GDM1 (cell line): ENCODE results near the gene TIMP3.
A peak's percentile ranks its signal among the peaks of the same experiment; 100 is the strongest.

ENCODE experiments used
- DNase-seq: peaks from one replicate; lab custom pipeline; 2025; lab: John Stamatoyannopoulos, UW

TIMP3 gene

GRCh38 chr22:32882774-32883530 lies 81.4 kb downstream of the TIMP3 start:
- peak; percentile 50 for DNase-seq

GRCh38 chr22:32887324-32887980 lies 85.9 kb downstream of the TIMP3 start:
- no peak for DNase-seq

GRCh38 chr22:32888976-32889375 lies 87.5 kb downstream of the TIMP3 start:
- no peak for DNase-seq

- DNase-seq = no peak
These were observed 95.4 kb downstream of the TIMP3 start for GRCh38 chr22:32896891-32897290.

DNA sequence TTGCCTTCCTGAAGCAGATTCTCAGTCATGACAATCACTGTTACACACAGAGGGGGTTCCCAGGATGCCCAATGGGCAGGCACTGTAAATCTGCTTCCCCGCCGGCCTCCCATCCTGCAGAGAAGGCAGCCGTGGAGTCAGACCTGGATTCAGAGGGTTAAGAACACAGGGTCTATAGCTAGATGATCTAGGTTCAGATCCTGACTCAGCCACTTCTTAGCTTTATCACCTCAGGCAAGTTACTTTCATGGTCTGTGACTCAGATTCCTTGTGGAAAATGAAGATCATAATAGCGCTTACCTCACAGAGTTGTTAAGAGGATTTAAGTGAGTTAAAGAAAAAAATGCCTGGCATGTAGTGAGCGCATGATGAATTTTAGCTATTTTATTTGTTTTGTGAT lies 95.9 kb downstream of the TIMP3 start:
- DNase-seq = no peak

- no peak for DNase-seq
These were observed 99.6 kb downstream of the TIMP3 start for GRCh38 chr22:32900886-32901635.

GRCh38 chr22:32901925-32902324 lies 100.4 kb downstream of the TIMP3 start:
- no peak for DNase-seq

- no peak for DNase-seq
These were observed 102.0 kb downstream of the TIMP3 start for GRCh38 chr22:32903507-32903906.

DNA sequence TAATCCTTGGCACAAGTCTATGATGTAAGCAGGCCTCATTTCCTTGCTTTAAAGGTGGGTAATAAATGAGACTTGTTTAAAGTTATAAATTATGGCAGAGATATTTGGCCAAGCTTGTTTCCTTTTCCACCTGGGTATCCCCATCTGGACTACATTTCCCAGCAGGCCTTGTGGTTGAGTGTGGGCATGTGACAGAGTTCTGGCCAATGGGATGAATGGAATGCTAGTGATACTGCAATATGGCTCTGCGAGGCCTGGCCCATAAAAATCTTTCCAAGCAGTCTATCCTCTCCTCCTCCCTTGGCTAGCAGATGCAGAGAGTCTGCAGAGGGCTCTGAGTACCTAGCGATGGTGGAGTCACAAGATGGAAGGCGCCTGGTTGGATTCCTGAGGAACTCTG lies 102.5 kb downstream of the TIMP3 start:
- DNase-seq = no peak

DNA sequence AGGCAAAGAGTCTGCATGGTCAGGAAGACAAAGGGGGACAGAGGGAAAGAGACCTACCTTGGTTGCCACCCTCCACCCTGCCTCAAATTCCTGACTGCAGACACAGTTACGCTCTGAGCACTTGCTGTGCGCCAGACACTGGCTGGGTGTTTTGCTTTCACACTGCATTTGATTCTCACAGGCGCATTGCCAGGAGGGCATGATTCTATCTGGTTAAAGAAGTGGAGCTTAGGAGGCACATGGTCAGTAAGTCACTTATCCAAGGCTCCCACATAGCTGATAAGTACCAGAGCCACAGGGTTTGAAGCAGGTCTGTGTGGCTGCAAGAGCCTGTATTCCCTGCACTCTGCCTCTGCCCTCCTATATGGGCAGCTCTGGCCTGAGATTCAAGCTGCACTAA lies 103.9 kb downstream of the TIMP3 start:
- DNase-seq = no peak

DNA sequence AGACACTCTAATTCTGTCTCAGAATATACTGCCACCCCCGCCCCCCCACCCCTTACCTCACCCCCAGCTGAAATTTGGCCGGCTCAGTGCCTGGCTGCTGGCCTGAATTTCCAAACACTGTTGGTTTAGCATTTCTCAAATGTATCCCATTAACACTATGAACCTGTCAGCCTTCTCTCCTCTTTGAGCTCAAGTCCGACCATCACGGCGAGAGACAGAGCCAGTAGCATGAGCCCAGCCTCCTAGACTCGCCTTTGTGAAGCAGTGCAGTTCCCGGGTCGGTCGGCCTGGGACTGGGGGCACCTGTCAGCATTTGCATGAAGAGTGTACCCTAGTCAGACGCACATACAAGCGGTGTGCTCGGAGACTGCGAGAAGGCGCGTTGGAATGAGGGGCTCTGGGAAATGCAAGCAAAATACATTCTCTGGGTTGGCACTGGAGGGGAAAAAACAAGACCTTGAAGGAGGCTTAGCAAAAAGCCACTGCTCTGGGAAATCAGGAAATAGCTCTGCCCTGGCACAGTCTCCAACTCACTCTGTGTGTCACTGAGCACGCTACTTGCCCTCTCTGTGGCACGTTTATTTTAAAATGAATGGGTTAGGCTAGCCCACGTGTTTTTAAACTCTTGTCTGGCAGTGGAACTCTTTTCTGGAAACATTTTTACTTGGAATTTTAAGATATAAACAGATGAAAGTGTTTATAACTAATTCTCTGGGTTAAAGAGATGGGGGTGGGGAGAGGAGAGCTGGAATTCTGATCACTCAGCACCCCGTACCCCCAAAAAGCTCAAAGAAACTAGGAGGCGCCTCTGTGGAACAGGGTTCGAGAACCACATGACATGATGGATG lies 108.3 kb downstream of the TIMP3 start:
- DNase-seq = no peak

DNA sequence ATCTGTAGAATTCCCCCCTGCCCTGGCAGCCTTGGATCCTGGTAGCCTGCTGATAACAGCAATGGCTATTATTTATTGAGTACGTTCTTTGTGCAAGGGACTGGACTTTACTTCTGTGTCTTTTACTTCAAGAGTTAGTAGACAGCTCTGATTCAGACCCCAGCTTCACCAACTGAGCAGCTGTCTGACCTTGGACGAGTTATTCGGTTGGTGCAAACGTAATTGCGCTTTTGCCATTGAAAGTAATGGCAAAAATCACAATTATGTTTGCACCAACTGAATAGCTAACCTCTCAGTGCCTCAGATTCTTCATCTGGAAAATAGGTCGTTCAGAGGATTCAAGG lies 108.9 kb downstream of the TIMP3 start:
- no peak for DNase-seq

DNA sequence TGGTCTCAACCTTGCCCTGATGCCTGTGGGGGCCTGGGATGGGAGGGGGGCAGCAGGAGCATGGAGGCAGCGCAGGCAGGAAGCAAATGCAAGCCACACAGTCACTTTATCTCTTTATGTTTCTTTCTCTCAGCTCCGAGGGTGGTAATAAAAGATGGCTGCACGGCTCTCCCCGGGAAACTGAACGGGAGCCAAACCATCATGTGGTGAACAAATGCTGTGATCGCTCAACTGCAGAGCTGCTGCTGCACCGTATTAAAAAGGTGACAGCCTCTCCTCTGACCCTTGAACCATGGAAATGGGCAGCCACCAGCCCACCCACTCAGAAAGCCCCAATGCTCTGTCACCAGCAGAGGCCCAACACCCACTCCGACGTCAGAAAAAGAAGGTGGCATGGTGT lies 110.0 kb downstream of the TIMP3 start:
- DNase-seq = no peak
